GM19455 (cell line): ENCODE measurements around the gene FPR2.
"Not testable (repeated sequence)": the region's sequence is repeated elsewhere in the genome, so short reads cannot be mapped to it uniquely, and the experiment has no call there.

Experiments used
- ATAC-seq: cut with Tn5 transposase; IDR thresholded peaks from one replicate; pipeline ENCODE4 v1.9.1; 2021; ENCODE audit not compliant: unreplicated experiment

The FPR2 gene, protein sequence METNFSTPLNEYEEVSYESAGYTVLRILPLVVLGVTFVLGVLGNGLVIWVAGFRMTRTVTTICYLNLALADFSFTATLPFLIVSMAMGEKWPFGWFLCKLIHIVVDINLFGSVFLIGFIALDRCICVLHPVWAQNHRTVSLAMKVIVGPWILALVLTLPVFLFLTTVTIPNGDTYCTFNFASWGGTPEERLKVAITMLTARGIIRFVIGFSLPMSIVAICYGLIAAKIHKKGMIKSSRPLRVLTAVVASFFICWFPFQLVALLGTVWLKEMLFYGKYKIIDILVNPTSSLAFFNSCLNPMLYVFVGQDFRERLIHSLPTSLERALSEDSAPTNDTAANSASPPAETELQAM

DNA sequence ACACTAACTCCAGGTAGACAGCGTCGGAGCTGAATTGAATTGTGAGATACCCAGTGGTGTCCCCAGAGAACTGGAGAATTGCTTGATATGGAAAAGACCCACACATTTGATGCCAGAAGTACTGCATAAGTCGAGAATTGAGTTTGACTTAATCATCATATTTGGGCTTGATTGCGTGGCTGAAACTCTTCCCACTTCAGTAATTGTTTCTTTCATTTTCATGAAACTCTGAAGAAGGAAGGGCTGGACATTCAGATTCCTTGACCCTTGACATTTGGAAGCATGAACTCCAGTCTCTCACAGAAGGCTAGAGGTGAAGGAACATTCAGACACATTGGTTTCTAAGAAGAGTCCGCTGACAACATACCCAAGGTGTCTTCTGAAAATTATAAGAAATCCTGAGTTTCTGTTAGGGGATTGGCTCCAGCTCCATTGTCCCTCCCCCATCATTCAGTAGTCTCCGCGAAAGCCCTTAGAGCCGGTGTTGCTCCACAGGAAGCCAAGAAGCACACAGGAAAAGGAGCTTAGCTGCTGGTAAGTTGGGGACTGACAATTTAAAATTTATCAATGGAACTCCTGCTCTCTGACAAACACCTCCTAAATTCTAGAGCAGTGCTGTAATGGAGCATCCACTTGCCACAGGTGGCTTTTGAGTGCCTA lies at the start of gene FPR2:
TSS of gene FPR2 (plus strand) at position 484 of the 660 bp plus-strand sequence. CDS start 7,479 bp downstream, outside the sequence.
- ATAC-seq = no peak

DNA sequence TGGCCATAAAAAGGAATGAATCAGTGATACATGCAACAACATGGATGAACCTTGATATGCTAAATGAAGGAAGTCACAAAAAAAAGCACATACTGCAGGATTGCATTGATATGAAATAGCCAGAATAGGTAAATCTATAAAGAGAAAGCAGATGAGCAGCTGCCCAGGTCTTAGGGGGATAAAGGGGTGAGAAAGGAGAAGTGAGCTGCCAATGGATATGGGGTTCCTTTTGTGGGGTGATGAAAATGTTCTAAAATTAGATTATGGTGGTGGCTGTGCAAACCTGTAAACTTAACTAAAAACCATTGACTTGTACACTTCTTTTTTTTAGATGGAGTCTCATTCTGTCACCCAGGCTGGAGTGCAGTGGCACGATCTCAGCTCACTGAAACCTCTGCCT lies 49.3 kb upstream of the FPR2 start:
- no peak for ATAC-seq

DNA sequence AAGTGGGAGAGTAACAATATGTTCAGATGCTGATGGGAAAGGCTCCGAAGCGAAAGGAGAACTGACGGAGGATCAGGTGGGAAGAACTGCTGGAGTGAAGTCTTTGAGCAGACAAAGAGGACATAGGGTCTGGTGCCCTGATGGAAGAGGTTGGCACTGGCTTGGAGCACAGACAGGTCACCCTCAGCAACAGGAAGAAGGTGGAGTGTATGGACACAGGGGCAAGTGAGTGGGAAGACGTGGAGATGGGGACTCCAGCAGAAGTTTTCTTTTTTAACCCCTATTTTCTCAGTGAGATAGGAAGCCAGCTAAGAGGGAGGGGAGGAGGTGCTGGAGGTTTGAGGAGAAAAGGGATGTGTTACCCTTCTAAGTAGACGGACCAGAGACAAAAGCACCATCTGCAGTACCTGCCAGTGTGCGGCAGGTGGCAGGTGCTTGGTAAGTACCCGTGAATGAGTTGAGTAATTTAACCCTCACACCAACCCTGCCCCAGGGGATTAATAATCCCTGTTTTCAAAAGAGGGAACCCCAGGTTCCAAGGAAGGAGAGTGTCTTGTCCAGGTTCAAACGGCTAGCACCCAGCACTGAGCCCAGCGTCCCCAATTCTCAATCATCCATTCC lies 48.4 kb upstream of the FPR2 start:
- ATAC-seq = no peak

DNA sequence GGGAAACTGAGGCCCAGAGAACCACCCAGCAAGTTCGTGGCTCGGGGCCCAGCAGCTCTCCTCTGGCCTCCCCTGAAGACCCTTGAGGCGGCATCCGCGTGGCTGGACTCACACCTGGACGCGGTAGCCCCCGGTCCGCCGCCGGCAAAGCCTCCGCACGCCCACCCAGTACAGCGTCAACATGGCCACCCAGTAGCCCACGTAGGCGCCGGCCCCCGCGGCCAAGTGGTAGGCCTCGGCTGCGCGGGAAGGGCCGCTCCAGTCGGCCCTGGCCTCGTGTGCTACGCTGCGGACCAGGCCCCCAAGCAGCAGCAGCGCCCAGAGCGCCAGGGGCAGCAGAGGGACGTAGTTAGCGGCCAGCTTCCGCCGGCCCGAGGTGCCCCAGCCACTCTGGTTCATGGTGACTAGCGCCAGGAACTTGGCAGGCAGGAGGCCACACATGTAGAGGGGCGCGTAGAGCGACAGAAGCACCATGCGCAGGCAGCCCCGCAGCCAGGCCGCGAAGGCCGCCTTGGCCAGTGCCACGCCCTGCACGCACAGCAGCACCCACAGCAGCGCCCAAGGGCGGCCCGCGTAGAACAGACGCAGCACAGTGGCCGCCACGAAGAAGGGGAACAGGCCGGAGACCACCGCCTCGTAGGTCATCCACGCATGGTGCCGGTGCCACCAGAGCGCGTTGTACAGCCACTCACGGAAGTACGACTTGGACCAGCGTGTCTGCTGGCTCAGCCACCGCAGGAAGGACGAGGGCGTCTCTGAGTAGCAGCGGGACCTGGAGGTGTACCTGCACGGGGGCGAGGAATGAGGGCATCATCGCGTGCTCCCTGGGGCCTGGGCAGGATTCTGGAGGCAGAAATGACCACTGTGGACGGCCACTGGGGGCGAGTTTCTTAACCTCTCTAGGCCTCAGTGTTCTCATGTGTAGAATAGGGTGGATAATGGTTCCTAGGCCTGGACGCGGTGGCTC lies 47.4 kb upstream of the FPR2 start:
- no peak for ATAC-seq

DNA sequence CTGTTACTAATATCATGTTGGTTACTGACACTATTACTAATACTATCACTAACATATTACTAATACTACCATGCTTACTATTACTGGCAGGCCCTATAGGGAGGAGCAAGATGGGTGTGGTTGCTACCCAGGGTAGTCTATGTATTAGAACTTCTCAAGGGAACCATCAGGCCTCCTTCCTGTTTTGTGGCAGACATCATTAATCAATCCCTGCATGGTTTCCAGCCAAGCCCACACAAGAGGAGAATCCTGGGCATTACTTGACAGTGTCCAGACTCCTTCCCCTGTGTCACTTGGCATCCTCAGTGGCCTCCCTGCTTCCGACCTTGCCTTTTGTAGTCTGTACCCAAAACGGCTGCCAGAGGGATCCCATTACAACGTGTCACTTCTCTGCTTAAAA lies 46.1 kb upstream of the FPR2 start:
- ATAC-seq = no peak

DNA sequence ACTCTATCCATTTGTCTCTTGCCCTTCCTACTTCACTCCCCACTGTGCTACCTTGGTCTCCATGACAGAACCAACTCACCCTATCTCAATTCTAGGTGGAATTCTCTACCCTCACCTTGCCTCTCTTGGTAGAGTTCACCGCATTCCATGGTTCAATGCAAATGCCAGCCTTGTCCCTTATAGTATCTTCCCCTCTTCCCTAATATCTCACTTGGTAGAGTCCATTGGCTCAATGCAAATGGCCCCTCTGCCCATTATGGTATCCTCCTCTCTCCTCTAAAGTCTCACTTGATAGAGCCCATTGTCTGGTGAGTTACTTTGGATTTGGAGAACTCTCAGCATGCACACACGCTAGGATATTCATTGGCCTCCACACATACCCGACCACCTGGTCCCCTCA lies 45.1 kb upstream of the FPR2 start:
- ATAC-seq = no peak

DNA sequence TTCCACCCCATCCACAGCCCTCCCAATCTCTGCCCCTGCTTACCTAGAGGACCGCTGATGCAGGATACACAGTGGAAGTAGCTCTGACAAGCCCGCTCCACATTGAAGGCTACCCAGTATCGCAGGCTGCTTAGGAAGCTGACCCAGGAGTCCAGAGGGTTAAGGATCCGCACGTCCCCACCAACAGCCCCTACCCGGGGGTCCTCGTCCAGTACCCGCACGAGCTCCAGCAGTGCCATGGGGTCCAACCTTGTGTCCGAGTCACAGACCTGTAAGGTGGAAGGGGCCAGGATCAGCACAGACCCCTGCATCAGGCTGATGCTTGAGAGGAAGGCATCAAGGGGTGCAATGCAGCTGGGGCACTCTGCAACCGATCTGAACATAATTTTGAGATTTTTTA lies 44.1 kb upstream of the FPR2 start:
- no peak for ATAC-seq

DNA sequence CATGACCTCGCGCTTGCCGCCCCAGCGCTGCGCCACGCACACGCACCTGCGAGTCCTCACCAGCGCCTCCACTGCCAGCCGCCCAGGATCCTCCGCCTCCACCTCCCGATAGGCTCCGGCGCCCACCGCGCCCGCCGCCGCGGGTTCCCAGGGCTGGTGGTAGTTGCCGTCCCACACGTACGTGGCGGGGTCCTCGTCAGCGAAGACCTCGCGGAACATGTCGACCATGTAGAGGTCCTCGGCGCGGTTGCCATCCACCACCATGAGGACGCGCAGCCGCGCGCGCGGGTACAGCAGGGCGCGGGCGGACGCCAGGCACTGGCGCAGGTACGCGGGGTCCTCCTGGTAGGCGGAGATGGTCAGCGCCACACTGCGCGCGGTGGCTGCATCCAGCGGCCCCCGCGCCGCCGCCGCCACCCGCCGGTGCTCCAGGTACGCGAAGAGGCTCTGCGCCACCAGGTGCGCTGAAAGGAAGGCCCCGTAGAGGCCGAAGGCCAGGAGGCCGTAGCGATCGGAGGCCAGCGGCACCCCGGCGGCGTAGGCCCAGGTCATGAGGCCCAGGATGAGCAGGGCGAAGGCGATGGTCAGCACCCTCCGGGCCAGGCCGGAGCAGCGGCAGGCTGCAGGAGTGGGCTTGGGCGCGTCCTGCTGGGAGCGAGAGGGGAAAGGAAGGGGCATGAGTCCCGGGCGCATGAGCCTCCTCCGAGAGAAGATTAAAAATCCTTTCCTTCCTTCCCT lies 41.6 kb upstream of the FPR2 start:
- ATAC-seq = no peak

DNA sequence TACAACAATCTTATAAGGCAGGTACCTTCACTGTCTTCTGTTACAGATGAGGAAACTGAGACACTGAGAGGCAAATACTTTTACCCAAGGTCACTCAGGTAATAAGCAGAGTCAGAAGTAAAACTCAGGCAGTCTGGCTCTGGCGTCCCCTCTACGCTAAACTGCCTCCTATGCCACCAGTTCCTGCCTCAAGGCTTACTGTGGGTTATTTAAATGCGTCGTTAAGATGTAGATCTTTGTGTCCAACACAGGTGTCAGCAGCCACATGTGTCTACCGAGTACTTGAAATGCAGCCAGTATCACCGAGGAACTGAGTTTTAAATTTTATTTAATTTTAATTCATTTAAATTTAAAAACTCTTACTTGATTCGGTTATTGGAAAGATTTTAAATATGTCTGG lies 39.1 kb upstream of the FPR2 start:
- no peak for ATAC-seq

DNA sequence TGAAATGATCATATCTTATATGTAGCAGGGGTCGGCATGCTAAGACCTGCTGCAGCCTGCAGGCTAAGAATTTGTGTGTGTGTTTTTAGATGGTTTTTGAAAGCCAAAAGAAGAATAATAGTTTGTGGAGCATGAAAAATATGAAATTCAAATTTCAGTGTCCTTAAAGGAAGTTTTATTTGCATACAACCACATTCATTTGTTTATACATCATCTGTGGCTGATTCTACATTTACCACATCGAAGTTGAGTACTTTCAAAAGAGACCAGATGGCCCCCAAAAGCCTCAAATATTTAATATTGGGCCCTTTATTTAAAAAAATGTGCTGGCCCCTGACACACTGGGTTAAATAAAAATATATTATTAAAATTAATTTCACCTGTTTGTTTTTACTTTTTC lies 38.5 kb upstream of the FPR2 start:
- no peak for ATAC-seq

DNA sequence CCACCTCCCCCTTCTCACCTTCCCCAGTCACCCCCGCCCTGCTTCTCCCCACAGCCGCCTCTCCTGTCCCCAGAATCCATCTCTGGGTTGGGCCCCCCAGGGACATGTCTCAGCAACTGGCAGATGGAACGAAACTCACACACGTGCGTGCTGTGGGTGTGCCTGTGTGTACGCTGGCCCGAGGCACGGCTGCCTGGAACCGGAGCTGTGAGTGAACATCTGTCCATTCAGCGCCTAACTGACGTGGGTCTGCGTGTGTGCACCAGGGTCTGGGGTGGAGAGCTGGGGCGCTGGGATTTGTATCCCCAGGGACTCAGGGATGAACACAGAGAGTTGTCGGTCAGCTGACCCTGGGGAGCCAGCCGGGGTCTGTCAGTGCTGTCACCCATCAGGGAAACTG lies 36.4 kb upstream of the FPR2 start:
- ATAC-seq = no peak

DNA sequence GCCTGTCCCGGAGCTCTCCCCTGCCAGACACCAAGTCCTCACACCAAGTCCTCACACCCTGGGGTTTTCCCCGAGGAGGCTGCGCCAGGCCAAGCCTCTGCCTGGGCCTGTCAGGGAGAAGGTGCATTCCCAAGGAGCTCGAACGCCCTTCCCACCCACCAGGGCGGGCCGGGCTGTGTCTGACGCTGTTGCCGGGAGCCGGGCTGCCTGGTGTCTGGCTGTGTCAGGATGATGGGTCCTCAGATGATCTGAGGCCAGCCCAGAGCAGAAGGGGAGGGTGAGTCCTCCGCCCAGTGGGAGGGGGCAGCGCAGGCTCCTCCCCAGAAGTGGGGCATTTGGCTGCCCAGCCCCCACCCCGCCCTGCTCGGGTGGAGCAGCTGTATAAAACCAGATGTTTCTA lies 34.9 kb upstream of the FPR2 start:
- no peak for ATAC-seq

DNA sequence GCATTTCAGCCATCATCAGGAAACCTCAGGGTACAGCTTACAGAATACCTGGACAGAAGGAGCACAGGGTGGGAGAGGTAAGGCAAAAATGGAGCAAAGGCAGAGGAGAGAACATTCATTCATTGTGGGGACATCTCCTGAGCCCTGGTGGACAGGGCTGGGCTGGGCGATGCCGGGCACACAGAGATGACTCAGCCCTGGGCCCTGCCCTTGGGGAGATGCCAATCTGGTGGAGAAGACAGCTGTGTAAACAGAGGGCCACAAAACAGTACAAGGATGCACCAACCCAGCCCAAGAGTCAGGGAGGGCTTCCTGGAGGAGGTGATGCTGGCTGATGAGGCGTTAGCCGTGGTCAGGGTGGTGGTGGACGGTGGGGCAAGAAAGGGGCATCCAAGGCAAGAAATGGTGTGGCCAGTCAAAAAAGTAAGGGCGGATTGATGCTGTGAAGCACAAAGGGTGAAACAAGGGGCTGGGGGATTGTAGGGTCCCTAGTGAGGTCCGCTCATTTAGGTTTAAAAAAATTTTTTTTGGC lies 33.6 kb upstream of the FPR2 start:
- no peak for ATAC-seq

DNA sequence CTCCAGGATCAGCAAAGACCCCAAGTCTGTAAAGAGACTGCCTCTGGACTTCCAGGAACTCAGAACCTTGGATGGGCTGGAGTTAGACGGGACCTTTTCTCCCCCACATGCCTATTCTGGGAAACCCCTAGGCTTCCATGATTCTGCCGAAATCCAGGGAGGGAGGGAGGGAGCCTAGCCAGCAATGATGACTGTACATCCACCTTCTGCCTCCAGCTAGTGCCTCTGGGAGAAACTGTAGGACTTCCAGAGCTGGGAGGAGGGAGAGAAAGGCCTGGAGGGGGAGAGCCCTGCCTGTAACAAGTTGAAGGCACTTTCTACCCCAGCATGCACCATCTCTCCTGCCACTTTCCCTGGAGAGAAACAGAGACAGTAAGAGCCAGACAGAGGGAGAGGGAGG lies 31.2 kb upstream of the FPR2 start:
- no peak for ATAC-seq

DNA sequence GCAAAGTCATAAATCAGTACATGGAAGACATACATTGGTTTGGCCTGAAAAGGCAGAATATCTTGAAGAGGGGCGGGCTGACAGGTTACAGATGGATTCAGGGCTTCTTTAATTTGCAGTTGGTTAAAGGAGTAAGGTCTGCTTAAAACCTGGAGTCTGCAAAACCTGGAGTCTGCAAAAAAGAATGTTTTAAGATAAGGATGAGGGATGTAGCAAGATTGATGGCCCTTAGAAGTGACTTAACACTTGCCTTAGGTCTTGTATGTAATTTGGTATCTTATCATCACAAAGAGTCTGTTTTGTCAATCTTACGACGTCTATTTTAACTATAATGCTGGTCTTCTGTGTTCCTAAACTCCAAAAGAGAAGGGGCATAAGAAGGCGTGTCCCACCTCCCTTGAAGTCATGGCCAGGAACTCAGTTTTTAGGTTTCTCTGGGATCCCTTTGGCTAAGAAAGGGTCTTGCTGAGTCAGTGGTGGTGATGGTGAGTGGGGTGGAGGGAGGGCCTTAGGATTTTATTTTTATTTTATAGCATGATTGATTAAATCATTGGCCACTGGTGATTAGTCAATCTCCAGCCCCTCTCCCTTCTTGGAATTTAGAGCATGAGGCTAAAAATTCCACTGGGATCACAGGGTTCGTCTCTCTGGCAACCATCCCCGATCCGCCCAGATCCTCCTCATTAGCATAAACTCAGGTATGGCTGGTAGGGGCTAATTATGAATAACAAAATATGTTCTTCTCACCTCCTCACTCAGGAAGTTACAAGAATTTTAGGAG lies 27.0 kb upstream of the FPR2 start:
- no peak for ATAC-seq

DNA sequence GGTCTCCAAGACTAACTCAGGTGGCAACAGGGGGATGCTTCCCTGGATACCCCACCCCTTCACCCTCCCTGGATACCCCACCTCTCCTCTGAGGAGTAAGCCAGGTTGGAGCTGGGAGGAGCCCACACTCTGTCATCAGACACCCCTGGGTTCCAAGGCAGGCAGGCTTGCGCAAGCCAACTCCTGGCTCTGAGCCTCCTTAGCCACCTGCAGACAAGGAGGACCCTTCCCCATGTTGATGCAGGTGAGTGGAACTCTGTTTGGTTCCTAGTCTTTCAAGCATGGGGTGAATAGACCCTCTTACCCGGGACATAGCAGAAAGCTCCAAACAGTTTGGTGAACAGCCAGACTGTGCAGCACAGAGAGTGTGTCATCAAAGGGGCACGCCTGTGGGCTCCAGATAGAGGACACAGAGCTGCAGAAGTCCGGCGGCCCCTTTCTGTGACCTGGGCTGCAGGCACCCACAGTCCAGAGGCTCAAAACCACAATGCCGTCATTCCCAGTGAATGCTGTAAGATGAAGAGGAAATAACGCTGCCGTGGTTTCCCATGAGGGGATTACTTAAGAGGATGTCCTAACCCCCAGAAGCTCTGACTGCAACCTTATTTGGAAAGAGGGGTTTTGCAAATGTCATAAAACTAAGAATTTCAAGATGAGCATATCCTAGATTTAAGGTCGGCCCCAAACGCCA lies 25.1 kb upstream of the FPR2 start:
- ATAC-seq = no peak

DNA sequence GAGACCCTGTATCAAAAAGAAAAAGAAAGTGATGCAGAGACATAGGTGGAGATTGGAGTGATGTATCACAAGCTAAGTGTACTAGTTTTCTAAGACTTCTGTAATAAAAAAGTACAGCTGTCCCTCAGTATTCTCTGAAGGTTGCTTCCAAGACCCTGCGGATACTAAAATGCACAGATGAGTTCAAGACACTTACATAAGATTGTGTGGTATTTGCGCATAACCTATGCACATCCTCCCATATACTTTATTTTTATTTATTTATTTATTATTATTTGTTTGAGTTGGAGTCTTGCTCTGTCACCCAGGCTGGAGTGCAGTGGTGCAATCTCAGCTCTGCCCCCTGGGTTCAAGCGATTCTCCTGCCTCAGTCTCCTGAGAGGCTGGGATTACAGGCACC lies 23.6 kb upstream of the FPR2 start:
- no peak for ATAC-seq

DNA sequence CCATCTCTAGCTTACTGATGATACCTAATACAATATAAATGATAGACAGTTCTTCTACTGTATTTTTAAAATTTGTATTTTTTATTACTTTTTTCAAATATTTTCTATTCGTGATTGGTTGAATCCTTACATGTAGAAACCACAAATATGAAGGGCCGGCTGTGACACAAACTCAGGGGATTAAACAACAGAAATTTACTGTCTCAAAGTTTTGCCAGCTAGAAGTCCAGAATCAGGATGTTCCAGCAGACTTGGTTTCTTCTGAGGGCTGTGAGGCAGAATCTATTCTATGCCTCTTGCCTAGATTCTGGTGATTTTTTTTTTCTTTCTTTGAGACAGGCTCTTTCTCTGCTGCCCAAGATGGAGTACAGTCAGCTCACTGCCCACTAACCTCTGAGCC lies 23.1 kb upstream of the FPR2 start:
- ATAC-seq = no peak

DNA sequence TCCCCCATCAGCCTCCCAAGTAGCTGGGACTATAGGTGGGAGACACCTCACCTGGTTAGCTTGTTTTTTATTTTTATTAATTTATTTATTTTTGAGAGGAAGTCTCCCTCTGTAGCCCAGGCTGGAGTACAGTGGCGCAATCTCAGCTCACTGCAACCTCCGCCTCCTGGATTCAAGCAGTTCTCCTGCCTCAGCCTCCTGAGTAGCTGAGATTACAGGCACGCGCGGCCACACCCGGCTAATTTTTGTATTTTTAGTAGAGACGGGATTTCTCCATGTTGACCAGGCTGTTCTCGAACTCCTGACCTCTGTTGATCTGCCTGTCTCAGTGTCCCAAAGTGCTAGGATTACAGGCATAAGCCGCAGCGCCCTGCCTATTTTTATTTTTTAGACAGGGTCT lies 22.5 kb upstream of the FPR2 start:
- ATAC-seq = not testable (repeated sequence)
